ENCODE results near the gene TMEM53. TPM values are rescaled to one million over a fixed set of nuclear protein-coding genes. Genes with fewer than 3 reads are reported as not detected.

The TMEM53 gene
- total RNA-seq, 1 experiment from 2014 or later, result 6.2 TPM

DNA sequence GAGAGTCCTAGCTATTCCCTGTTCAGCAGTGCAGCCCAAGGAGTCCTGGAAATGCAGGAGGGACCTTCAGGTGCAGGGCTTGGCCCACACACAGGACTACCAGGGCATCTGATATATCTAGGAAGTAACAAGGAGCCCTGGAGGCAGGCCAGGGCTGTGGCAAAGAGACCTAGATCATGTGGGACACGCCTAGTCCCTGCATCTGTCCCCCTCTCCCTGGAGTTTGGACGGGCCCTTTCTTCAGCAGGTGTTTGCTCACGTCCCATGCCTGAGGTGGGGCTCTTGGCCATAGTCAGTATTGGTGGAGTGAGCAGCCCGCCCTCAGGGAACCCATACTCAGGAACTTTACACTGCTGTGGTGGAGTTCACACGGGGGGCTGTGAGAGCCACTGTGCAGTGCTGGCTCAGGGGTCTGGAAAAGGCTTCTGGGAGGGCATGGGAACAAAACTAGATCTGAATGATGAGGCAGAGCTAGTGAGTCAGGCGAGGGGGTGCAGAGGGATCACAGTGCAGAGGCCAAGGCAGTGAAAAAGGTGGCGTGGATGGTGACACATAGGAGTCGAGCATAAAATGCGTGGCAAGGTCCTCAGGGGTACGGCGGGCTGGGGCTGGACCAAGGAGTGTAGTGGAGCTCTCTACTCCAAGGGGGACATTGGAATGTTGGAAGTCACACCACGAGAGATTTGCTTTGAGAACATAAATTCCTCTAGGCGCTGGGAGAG, 25.6 kb downstream of the TMEM53 start:
- Histone ChIP-seq H3K79me2 (ENCODE audit: insufficient read depth, low read length) (no peaks in the 10 kb centered on the region), H3K18ac (ENCODE audit: insufficient read length, low read depth, low read length) (no peak overlapping the region), H3K23me2 (ENCODE audit: insufficient read length, low read depth, low read length, poor library complexity, severe bottlenecking) (no peaks in the 10 kb centered on the region), H2BK120ac (ENCODE audit: low read depth, low read length, poor library complexity, severe bottlenecking) (no peak overlapping the region), H3K9ac (ENCODE audit: extremely low read depth, insufficient read length, low read length) (no peak overlapping the region), H3K27ac (ENCODE audit: insufficient read length, low read depth, low read length) (no peak overlapping the region), H3K27me3 (ENCODE audit: insufficient read depth, low read length) (no peaks in the 10 kb centered on the region), H2BK12ac (ENCODE audit: insufficient read length, low read depth, low read length) (no peak overlapping the region), H3K79me1 (ENCODE audit: insufficient read depth, low read depth, low read length, poor library complexity, severe bottlenecking) (no peaks in the 10 kb centered on the region), H4K91ac (ENCODE audit: insufficient read length, low read depth, low read length) (no peak overlapping the region), H2BK20ac (ENCODE audit: low read depth, low read length, poor library complexity, severe bottlenecking) (no peak overlapping the region), H2AK5ac (ENCODE audit: insufficient read length, low read length) (no peak overlapping the region), H4K8ac (replicated peaks; ENCODE audit: insufficient read length, low read depth, low read length) (no peak overlapping the region), H3K9me3 (ENCODE audit: control insufficient read depth, low read depth, low read length) (no peaks in the 10 kb centered on the region), H2BK15ac (ENCODE audit: low read depth, low read length) (no peak overlapping the region), H4K5ac (ENCODE audit: insufficient read length, low read depth, low read length) (no peak overlapping the region), H3K4me2 (ENCODE audit: insufficient read depth, insufficient read length, low read length) (no peak overlapping the region), H3K4me1 (ENCODE audit: insufficient read depth, low read length) (no peaks in the 10 kb centered on the region), H3K23ac (ENCODE audit: insufficient read length, low read depth, low read length) (no peak overlapping the region), H3T11ph (ENCODE audit: low read length) (no peak overlapping the region), H2AFZ (ENCODE audit: low read length) (no peak overlapping the region), H2BK5ac (ENCODE audit: insufficient read length, low read length) (no peak overlapping the region), H3K56ac (ENCODE audit: insufficient read length, low read depth, low read length) (no peak overlapping the region), H3K14ac (ENCODE audit: insufficient read depth, low read length) (no peak overlapping the region), H4K20me1 (ENCODE audit: control insufficient read depth, insufficient read depth, insufficient read length) (no peaks in the 10 kb centered on the region), H3K4ac (ENCODE audit: low read depth, low read length) (no peak overlapping the region)
- H3K4me3 Mint-ChIP-seq, result no peak overlapping the region
- peak overlapping the region in 2 of 3 experiments; percentile 7 to 49; a peak in 4 of 7 replicates for H3K27ac Mint-ChIP-seq
- no peaks in the 10 kb centered on the region for H3K27me3 Mint-ChIP-seq (ENCODE audit: low read depth)
- TF ChIP-seq, protein P1, sequence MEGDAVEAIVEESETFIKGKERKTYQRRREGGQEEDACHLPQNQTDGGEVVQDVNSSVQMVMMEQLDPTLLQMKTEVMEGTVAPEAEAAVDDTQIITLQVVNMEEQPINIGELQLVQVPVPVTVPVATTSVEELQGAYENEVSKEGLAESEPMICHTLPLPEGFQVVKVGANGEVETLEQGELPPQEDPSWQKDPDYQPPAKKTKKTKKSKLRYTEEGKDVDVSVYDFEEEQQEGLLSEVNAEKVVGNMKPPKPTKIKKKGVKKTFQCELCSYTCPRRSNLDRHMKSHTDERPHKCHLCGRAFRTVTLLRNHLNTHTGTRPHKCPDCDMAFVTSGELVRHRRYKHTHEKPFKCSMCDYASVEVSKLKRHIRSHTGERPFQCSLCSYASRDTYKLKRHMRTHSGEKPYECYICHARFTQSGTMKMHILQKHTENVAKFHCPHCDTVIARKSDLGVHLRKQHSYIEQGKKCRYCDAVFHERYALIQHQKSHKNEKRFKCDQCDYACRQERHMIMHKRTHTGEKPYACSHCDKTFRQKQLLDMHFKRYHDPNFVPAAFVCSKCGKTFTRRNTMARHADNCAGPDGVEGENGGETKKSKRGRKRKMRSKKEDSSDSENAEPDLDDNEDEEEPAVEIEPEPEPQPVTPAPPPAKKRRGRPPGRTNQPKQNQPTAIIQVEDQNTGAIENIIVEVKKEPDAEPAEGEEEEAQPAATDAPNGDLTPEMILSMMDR (conservative IDR thresholded peaks at IDR 0.05), result no peak
- no CpG with 5 or more reads among the region's 13 CpGs for WGBS (ENCODE audit: extremely low coverage, insufficient read length, low lambda C conversion rate)
- peaks cover 14 to 35% of the 10 kb centered on the region in 2 experiments for H3K4me1 Mint-ChIP-seq
- DNase-seq, result no peak
- H3K36me3 Mint-ChIP-seq (ENCODE audit: insufficient read depth in 1 of 3, low read depth in 3 of 3), result peaks cover 22 to 70% (median 64%) of the 10 kb centered on the region in 3 experiments; a peak in 6 of 7 replicates
- no peaks in the 10 kb centered on the region for H3K9me3 Mint-ChIP-seq
